Liver (tissue), 9 donors: Measurements from ENCODE around the gene RAPGEF4. TPM values are rescaled to one million over a fixed set of nuclear protein-coding genes. Genes with fewer than 3 reads are reported as not detected.
A peak's percentile ranks its signal among the peaks of the same experiment; 100 is the strongest.

ENCODE experiments used
- DNase-seq: peaks from one replicate; pipeline ENCODE4 v3.0.0-alpha.2; 2017; ENCODE audit warnings: low spot score
- H3K27ac ChIP-seq, 2 donors: one replicate each; pipeline ENCODE4 v1.7.0; 2013; ENCODE audit warnings: inconsistent platforms in 2 of 2, low read length in 2 of 2, control low read depth in 1 of 2, low read depth in 1 of 2, mild to moderate bottlenecking in 1 of 2
- H3K27me3 ChIP-seq, 4 donors: one replicate each; pipeline versions ENCODE4 v1.6.1 to v1.7.0; 2013; ENCODE audit warnings: low read length in 3 of 4, inconsistent platforms in 1 of 4, mild to moderate bottlenecking in 1 of 4, moderate library complexity in 1 of 4; ENCODE audit not compliant: control insufficient read depth in 4 of 4, insufficient read depth in 4 of 4
- H3K36me3 ChIP-seq, 4 donors: one replicate each; pipeline versions ENCODE4 v1.6.1 to v1.7.0; 2013; ENCODE audit warnings: low read length in 3 of 4, mild to moderate bottlenecking in 3 of 4, low read depth in 1 of 4, moderate library complexity in 1 of 4; ENCODE audit not compliant: control insufficient read depth in 4 of 4, insufficient read depth in 3 of 4
- H3K4me1 ChIP-seq, 4 donors: one replicate each; pipeline versions ENCODE4 v1.6.1 to v1.7.0; 2013; ENCODE audit warnings: low read length in 3 of 4, mild to moderate bottlenecking in 3 of 4, moderate library complexity in 1 of 4; ENCODE audit not compliant: control insufficient read depth in 4 of 4, insufficient read depth in 4 of 4
- H3K4me3 ChIP-seq, 3 donors: one replicate each; pipeline versions ENCODE4 v1.6.1 to v1.7.0; 2013; ENCODE audit warnings: low read length in 3 of 3, control low read depth in 1 of 3, low read depth in 1 of 3, mild to moderate bottlenecking in 1 of 3
- H3K9ac ChIP-seq, 2 donors: one replicate each; pipeline ENCODE4 v1.7.0; 2013; ENCODE audit warnings: low read length in 2 of 2, mild to moderate bottlenecking in 2 of 2, moderate library complexity in 2 of 2, control low read depth in 1 of 2, low read depth in 1 of 2
- H3K9me3 ChIP-seq, 4 donors: one replicate each; pipeline versions ENCODE4 v1.6.1 to v1.7.0; 2013; ENCODE audit warnings: low read length in 3 of 4; ENCODE audit not compliant: control insufficient read depth in 4 of 4
- EGR1 ChIP-seq, 2 donors: IDR thresholded peaks; 2 replicates each; pipeline ENCODE4 v1.6.1; 2016 to 2018; ENCODE audit warnings: antibody characterized with exemption in 2 of 2, low read depth in 2 of 2
- FOXA1 ChIP-seq: IDR thresholded peaks from 2 replicates; pipeline ENCODE4 v1.6.1; 2016; ENCODE audit warnings: antibody characterized with exemption
- FOXA2 ChIP-seq: IDR thresholded peaks from 2 replicates; pipeline ENCODE4 v1.6.1; 2016; ENCODE audit warnings: antibody characterized with exemption
- HNF4A ChIP-seq, 2 donors: conservative IDR thresholded peaks; 2 replicates each; pipeline ENCODE4 v1.6.1; 2016; ENCODE audit warnings: antibody characterized with exemption in 2 of 2, mild to moderate bottlenecking in 2 of 2
- HNF4G ChIP-seq: IDR thresholded peaks from 2 replicates; pipeline ENCODE4 v1.6.1; 2016; ENCODE audit warnings: antibody characterized with exemption
- JUND ChIP-seq, 2 donors: IDR thresholded peaks; 2 replicates each; pipeline ENCODE4 v1.6.1; 2016; ENCODE audit warnings: antibody characterized with exemption in 2 of 2
- NR2F2 ChIP-seq: IDR thresholded peaks from 2 replicates; pipeline ENCODE4 v1.6.1; 2016; ENCODE audit warnings: antibody characterized with exemption
- RAD21 ChIP-seq, 2 donors: IDR thresholded peaks; 2 replicates each; pipeline ENCODE4 v1.6.1; 2016; ENCODE audit warnings: antibody characterized with exemption in 2 of 2, mild to moderate bottlenecking in 2 of 2
- RXRA ChIP-seq, 2 donors: IDR thresholded peaks; 2 replicates each; pipeline ENCODE4 v1.6.1; 2017 to 2018; ENCODE audit warnings: antibody characterized with exemption in 2 of 2, mild to moderate bottlenecking in 1 of 2
- SP1 ChIP-seq: IDR thresholded peaks from 2 replicates; pipeline ENCODE4 v1.6.1; 2018; ENCODE audit warnings: antibody characterized with exemption, mild to moderate bottlenecking
- TAF1 ChIP-seq: conservative IDR thresholded peaks from 2 replicates; pipeline ENCODE4 v1.6.1; 2016; ENCODE audit warnings: antibody characterized with exemption, mild to moderate bottlenecking
- YY1 ChIP-seq: IDR thresholded peaks from 2 replicates; pipeline ENCODE4 v1.6.1; 2016; ENCODE audit warnings: antibody characterized with exemption, mild to moderate bottlenecking
- whole genome bisulfite sequencing: extraction: QIAGEN DNeasy Blood & Tissue Kit; methylation state at CpG from one replicate; pipeline ENCODE4 v1.1.7; 2013; 5-methylcytosine and 5-hydroxymethylcytosine counted together
- polyA plus RNA-seq, 2 donors: library from polyadenylated mRNA; stranded (reverse) in 1 of 2; unstranded in 1 of 2; fragments of 200-250 nt in 1 of 2; fragments of >200 nt in 1 of 2; fragmentation: Nextera tagmentation in 1 of 2; extraction: Ambion mirVana in 1 of 2; gene quantifications; one replicate each; pipeline versions ENCODE4 v1.2.1 to v1.2.3, GENCODE V29; 2013 to 2015
- total RNA-seq, 2 donors: library from RNA; depleted of rRNA; stranded (reverse); fragments of >200 nt; gene quantifications; one replicate each; pipeline ENCODE4 v1.2.3, GENCODE V29; 2014
- TF ChIP-seq, protein P1 (sequence below): IDR thresholded peaks from 2 replicates; pipeline ENCODE4 v1.6.1; 2016; ENCODE audit warnings: antibody characterized with exemption
- TF ChIP-seq, protein P2 (sequence below): IDR thresholded peaks from 2 replicates; pipeline ENCODE4 v1.6.1; 2016; ENCODE audit warnings: antibody characterized with exemption, mild to moderate bottlenecking
- TF ChIP-seq, protein P3 (sequence below): IDR thresholded peaks from 2 replicates; pipeline ENCODE4 v1.6.1; 2016; ENCODE audit warnings: antibody characterized with exemption
- TF ChIP-seq, protein P4 (sequence below): IDR thresholded peaks from 2 replicates; pipeline ENCODE4 v1.6.1; 2016; ENCODE audit warnings: antibody characterized with exemption
- donor health status: healthy.
- donor health status: healthy.
- donor health status: healthy.
- donor health status: healthy.
- donor health status: healthy.

RAPGEF4 gene
- total and polyA plus RNA-seq, 4 donors = 1.5 to 18.2 (median 8.3) TPM

DNA sequence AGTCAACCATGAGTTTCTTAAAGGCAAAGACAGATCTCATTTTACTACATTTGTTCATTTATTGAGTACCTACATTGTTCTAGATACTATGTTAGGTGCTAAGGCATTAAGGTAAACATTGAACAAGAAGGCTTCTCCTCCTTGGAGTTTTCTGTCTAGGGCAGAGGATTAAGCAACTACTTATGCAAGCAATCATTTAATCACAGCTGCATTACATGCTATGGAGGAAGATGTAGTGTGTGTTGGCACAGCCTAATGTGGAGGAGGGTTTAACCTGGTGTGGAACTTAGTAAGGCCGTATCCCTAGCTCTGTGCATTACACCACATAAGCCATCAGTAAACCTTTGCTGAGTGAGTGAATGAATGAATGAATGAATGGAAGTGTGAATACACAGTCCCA is 233.5 kb downstream of the RAPGEF4 start:
- H3K27ac ChIP-seq = peak overlapping the region; percentile 98 to 100
- TF ChIP-seq TAF1 = no peak
- TF ChIP-seq, protein P1, sequence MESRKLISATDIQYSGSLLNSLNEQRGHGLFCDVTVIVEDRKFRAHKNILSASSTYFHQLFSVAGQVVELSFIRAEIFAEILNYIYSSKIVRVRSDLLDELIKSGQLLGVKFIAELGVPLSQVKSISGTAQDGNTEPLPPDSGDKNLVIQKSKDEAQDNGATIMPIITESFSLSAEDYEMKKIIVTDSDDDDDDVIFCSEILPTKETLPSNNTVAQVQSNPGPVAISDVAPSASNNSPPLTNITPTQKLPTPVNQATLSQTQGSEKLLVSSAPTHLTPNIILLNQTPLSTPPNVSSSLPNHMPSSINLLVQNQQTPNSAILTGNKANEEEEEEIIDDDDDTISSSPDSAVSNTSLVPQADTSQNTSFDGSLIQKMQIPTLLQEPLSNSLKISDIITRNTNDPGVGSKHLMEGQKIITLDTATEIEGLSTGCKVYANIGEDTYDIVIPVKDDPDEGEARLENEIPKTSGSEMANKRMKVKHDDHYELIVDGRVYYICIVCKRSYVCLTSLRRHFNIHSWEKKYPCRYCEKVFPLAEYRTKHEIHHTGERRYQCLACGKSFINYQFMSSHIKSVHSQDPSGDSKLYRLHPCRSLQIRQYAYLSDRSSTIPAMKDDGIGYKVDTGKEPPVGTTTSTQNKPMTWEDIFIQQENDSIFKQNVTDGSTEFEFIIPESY = no peak
- no peak for TF ChIP-seq JUND (IDR thresholded peaks at IDR 0.05)
- no peak for TF ChIP-seq EGR1 (IDR thresholded peaks at IDR 0.05; ENCODE audit: low read depth in 2 of 2)
- TF ChIP-seq SP1 = no peak
- no peak for TF ChIP-seq NR2F2
- H3K4me3 ChIP-seq = no peak overlapping the region
- H3K9me3 ChIP-seq = no peaks in the 10 kb centered on the region
- DNase-seq = no peak
- peaks cover 8 to 57% (median 13%) of the 10 kb centered on the region in 4 donors for H3K4me1 ChIP-seq
- 92% methylated on average over 1 of the region's 1 CpG for WGBS
- H3K36me3 ChIP-seq = no peaks in the 10 kb centered on the region
- H3K9ac ChIP-seq = peak overlapping the region in 1 of 2 donors; percentile 10
- no peaks in the 10 kb centered on the region for H3K27me3 ChIP-seq

DNA sequence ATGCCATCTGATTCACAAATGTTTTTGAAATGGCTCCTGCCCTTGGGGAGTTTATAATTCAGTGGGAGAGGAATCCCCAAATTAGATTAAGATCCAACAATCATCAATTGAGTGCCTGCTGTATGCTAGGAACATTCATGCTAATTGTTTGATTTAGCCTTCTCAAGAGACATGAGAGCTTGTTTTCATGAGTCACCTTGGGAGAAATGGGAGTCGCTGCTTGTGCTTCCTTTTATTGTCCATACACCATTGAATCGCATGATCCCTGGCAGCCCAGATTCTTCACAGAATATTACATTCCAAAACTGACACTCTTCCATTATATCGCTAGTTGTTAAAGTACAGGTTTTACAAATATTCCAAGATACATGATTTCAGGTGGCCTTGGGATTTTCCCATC is 234.0 kb downstream of the RAPGEF4 start:
- 91% methylated on average over 3 of the region's 3 CpGs for WGBS

More for the DNA sequence above, 234.0 kb downstream of the RAPGEF4 start:
- no peak for TF ChIP-seq TAF1
- TF ChIP-seq HNF4G = no peak
- TF ChIP-seq FOXA1 = no peak
- no peak for TF ChIP-seq FOXA2
- TF ChIP-seq EGR1 (IDR thresholded peaks at IDR 0.05; ENCODE audit: low read depth in 2 of 2) = no peak
- no peak for TF ChIP-seq RAD21 (IDR thresholded peaks at IDR 0.05)
- no peak for TF ChIP-seq RXRA (IDR thresholded peaks at IDR 0.05)
- TF ChIP-seq SP1 = no peak
- TF ChIP-seq, protein P2, sequence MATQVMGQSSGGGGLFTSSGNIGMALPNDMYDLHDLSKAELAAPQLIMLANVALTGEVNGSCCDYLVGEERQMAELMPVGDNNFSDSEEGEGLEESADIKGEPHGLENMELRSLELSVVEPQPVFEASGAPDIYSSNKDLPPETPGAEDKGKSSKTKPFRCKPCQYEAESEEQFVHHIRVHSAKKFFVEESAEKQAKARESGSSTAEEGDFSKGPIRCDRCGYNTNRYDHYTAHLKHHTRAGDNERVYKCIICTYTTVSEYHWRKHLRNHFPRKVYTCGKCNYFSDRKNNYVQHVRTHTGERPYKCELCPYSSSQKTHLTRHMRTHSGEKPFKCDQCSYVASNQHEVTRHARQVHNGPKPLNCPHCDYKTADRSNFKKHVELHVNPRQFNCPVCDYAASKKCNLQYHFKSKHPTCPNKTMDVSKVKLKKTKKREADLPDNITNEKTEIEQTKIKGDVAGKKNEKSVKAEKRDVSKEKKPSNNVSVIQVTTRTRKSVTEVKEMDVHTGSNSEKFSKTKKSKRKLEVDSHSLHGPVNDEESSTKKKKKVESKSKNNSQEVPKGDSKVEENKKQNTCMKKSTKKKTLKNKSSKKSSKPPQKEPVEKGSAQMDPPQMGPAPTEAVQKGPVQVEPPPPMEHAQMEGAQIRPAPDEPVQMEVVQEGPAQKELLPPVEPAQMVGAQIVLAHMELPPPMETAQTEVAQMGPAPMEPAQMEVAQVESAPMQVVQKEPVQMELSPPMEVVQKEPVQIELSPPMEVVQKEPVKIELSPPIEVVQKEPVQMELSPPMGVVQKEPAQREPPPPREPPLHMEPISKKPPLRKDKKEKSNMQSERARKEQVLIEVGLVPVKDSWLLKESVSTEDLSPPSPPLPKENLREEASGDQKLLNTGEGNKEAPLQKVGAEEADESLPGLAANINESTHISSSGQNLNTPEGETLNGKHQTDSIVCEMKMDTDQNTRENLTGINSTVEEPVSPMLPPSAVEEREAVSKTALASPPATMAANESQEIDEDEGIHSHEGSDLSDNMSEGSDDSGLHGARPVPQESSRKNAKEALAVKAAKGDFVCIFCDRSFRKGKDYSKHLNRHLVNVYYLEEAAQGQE = no peak
- TF ChIP-seq, protein P1 = no peak
- no peak for TF ChIP-seq NR2F2
- TF ChIP-seq YY1 = no peak
- TF ChIP-seq, protein P3, sequence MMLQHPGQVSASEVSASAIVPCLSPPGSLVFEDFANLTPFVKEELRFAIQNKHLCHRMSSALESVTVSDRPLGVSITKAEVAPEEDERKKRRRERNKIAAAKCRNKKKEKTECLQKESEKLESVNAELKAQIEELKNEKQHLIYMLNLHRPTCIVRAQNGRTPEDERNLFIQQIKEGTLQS = no peak
- no peak for TF ChIP-seq HNF4A (conservative IDR thresholded peaks at IDR 0.05)
- TF ChIP-seq, protein P4, sequence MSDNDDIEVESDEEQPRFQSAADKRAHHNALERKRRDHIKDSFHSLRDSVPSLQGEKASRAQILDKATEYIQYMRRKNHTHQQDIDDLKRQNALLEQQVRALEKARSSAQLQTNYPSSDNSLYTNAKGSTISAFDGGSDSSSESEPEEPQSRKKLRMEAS = no peak
- Histone ChIP-seq H3K27ac (peak overlapping the region; percentile 98 to 100), H3K9ac (no peak overlapping the region), H3K27me3 (no peaks in the 10 kb centered on the region), H3K36me3 (no peaks in the 10 kb centered on the region), H3K4me3 (no peak overlapping the region), H3K4me1 (peaks cover 8 to 57% (median 13%) of the 10 kb centered on the region in 4 donors), H3K9me3 (no peaks in the 10 kb centered on the region)
- DNase-seq = no peak
